Sigmoid colon (tissue), 4 donors: ENCODE measurements around the gene ARHGAP10.

Experiments used
- EP300 ChIP-seq, 4 donors: sonication (generic); formaldehyde crosslinking; IDR thresholded peaks; one replicate each; pipeline ENCODE4 v1.6.1; 2017; ENCODE audit warnings: antibody characterized with exemption in 4 of 4
- POLR2AphosphoS5 ChIP-seq, 4 donors: sonication (generic); formaldehyde crosslinking; IDR thresholded peaks; one replicate each; pipeline ENCODE4 v1.6.1; 2017; ENCODE audit warnings: antibody characterized with exemption in 4 of 4
- TF ChIP-seq, protein P1 (sequence below), 4 experiments: fragments of 450-650 bp in 3 of 4; fragments of 200-600 bp in 1 of 4; IDR thresholded peaks; one replicate each; pipeline ENCODE4 v1.5.1; 2016 to 2019; ENCODE audit warnings: antibody characterized with exemption in 4 of 4, mild to moderate bottlenecking in 3 of 4, moderate library complexity in 2 of 4

DNA sequence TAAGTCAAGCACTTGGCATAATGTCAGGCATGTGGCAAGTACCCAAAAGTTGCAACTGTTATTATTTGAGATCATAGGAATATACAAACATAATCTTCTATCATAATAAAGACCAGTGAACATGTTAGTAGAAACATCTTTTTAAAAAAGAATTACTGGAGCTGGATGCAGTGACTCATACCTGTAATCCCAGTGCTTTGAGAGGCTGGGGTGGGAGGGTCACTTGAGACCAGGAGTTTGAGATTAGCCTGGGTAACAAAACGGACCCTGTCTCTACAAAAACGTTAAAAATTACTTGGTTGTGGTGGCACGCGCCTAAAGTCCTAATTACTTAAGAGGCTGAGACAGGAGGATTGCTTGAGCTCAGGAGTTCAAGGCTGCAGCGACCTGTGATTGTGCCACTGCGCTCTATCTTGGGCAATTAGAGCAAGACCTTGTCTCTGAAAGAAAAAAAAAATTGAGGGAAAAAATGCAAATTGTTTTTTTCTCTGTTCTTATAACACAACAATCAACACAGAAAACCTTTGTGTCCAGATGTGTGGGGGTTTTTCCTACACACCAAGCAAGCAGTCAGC is 284.3 kb downstream of the ARHGAP10 start:
- TF ChIP-seq, protein P1, sequence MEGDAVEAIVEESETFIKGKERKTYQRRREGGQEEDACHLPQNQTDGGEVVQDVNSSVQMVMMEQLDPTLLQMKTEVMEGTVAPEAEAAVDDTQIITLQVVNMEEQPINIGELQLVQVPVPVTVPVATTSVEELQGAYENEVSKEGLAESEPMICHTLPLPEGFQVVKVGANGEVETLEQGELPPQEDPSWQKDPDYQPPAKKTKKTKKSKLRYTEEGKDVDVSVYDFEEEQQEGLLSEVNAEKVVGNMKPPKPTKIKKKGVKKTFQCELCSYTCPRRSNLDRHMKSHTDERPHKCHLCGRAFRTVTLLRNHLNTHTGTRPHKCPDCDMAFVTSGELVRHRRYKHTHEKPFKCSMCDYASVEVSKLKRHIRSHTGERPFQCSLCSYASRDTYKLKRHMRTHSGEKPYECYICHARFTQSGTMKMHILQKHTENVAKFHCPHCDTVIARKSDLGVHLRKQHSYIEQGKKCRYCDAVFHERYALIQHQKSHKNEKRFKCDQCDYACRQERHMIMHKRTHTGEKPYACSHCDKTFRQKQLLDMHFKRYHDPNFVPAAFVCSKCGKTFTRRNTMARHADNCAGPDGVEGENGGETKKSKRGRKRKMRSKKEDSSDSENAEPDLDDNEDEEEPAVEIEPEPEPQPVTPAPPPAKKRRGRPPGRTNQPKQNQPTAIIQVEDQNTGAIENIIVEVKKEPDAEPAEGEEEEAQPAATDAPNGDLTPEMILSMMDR (IDR thresholded peaks at IDR 0.05): no peak
- TF ChIP-seq POLR2AphosphoS5 (IDR thresholded peaks at IDR 0.05) (no peak), EP300 (IDR thresholded peaks at IDR 0.05) (no peak)
